ENCODE data around the gene PLRG1. TPM values are rescaled to one million over a fixed set of nuclear protein-coding genes. Genes with fewer than 3 reads are reported as not detected.

The PLRG1 gene
- total and polyA plus RNA-seq, 2 of the 8 experiments (the other 6 are each of a cell fraction or from before 2014, with no cell fraction given): 63.5 to 108 TPM

- no peak overlapping the region for H3K56ac ChIP-seq (replicated peaks; ENCODE audit: insufficient read length, low read depth, low read length)
- H3K79me2 ChIP-seq (ENCODE audit: control insufficient read depth in 1 of 2, insufficient read depth in 2 of 2, low read length in 2 of 2): no peaks in the 10 kb centered on the region
- CTCF ChIA-PET (ENCODE audit: partially characterized antibody): interaction anchor here (0.7 to 6.1 kb wide), 52 partner anchors 9 to 1774 kb away, joined by 3 to 283 read pairs (median 5); partner anchors contain the start of genes FGG and PLRG1
- POLR2A ChIA-PET (ENCODE audit: partially characterized antibody): interaction anchor here (0.8 to 1.0 kb wide), 5 partner anchors 11 to 184 kb away, joined by 3 to 4 read pairs (median 3); partner anchors contain the start of gene LRAT
- H2BK15ac ChIP-seq (ENCODE audit: low read length): no peak overlapping the region
- DNase-seq (ENCODE audit: low read depth in 1 of 2, low spot score in 2 of 2) (peak in 1 of 2 experiments; percentile 9), FAIRE-seq (peak; percentile 95)
- H3K27me3 ChIP-seq (replicated peaks in 1 of 4; ENCODE audit: control insufficient read depth in 3 of 4, extremely low read depth in 1 of 4, insufficient read depth in 3 of 4, low read length in 3 of 4): no peaks in the 10 kb centered on the region
- no peaks in the 10 kb centered on the region for H4K20me1 ChIP-seq (replicated peaks in 1 of 2; ENCODE audit: control insufficient read depth in 1 of 2, insufficient read depth in 2 of 2, low read length in 2 of 2)
- H3K4me1 ChIP-seq (replicated peaks in 1 of 4; ENCODE audit: control insufficient read depth in 3 of 4, insufficient read depth in 4 of 4, low read length in 3 of 4): no peaks in the 10 kb centered on the region
- H3K23me2 ChIP-seq (ENCODE audit: low read depth, low read length): no peaks in the 10 kb centered on the region
- H3K4me2 ChIP-seq (ENCODE audit: insufficient read depth in 1 of 2, low read depth in 2 of 2, low read length in 2 of 2): no peak overlapping the region
- H3K9ac ChIP-seq (replicated peaks in 1 of 4; ENCODE audit: extremely low read depth in 1 of 4, low read depth in 3 of 4, low read length in 3 of 4): no peak overlapping the region
- 78% methylated on average over 9 of the region's 9 CpGs; no CpG with 5 or more reads in 1 of the 2 experiments for WGBS, 2 experiments (ENCODE audit: extremely low coverage in 1 of 2, insufficient coverage in 1 of 2, insufficient read length in 1 of 2, insufficient replicate concordance in 2 of 2, low coverage in 1 of 2, low lambda C conversion rate in 2 of 2, missing lambda C conversion rate in 1 of 2)
- H3K79me1 ChIP-seq (ENCODE audit: low read depth, low read length): no peaks in the 10 kb centered on the region
- peak overlapping the region; percentile 20; the same call in 1 of the 2 replicates for H2AFZ ChIP-seq (ENCODE audit: low read length)
- no peak overlapping the region for H2BK12ac ChIP-seq (ENCODE audit: low read depth, low read length)
- H3K4ac ChIP-seq (replicated peaks; ENCODE audit: insufficient read length, low read depth, low read length): no peak overlapping the region
- no peak overlapping the region for H2BK120ac ChIP-seq (replicated peaks; ENCODE audit: low read depth, low read length)
- H2BK20ac ChIP-seq (ENCODE audit: low read length): no peak overlapping the region
- no peak overlapping the region for H4K91ac ChIP-seq (replicated peaks; ENCODE audit: insufficient read length, low read length)
- H3K23ac ChIP-seq (ENCODE audit: insufficient read length): no peak overlapping the region
- H3K9me3 ChIP-seq (ENCODE audit: insufficient read depth in 2 of 2, low read depth in 1 of 2, low read length in 1 of 2): no peaks in the 10 kb centered on the region
- H2BK5ac ChIP-seq (ENCODE audit: low read depth, low read length): no peak overlapping the region
- no peaks in the 10 kb centered on the region for H3K36me3 ChIP-seq (ENCODE audit: control insufficient read depth in 2 of 4, insufficient read depth in 4 of 4, low read length in 3 of 4)
- H2AK5ac ChIP-seq (ENCODE audit: low read depth, low read length): no peak overlapping the region
- H3K27ac ChIP-seq (ENCODE audit: low read depth, low read length): no peak overlapping the region
- H3K14ac ChIP-seq (ENCODE audit: insufficient read length): no peak overlapping the region
- no peak overlapping the region for H4K8ac ChIP-seq (ENCODE audit: extremely low read depth, insufficient read depth, low read length)
- no peak overlapping the region for H4K5ac ChIP-seq (ENCODE audit: insufficient read length, low read depth, low read length)
- no peak overlapping the region for H3K18ac ChIP-seq (ENCODE audit: extremely low read depth, low read length)
- H3K4me3 ChIP-seq (ENCODE audit: extremely low read depth in 1 of 4, insufficient read depth in 2 of 4, low read depth in 3 of 4, low read length in 4 of 4): no peak overlapping the region
- TF ChIP-seq MAX (IDR thresholded peaks at IDR 0.05) (no peak), SP2 (IDR thresholded peaks at IDR 0.05; ENCODE audit: low read length) (no peak), KDM5A (IDR thresholded peaks at IDR 0.05; ENCODE audit: low read length) (no peak), TAF1 (IDR thresholded peaks at IDR 0.05; ENCODE audit: low read depth, low read length) (no peak), CBX8 (IDR thresholded peaks at IDR 0.05; ENCODE audit: borderline replicate concordance, low read depth, low read length) (no peak), YY1 (IDR thresholded peaks at IDR 0.05; ENCODE audit: low read depth, low read length) (peak; percentile 50; the same call in 1 of the 2 replicates), SP4 (IDR thresholded peaks at IDR 0.05; ENCODE audit: low read length) (no peak), POU5F1 (IDR thresholded peaks at IDR 0.05; ENCODE audit: low read depth, low read length) (no peak), SIRT6 (IDR thresholded peaks at IDR 0.05; ENCODE audit: low read length) (no peak), CTCF (IDR thresholded peaks at IDR 0.05; ENCODE audit: control extremely low read depth in 1 of 3, insufficient read depth in 1 of 3, low read depth in 1 of 3, low read length in 3 of 3) (peak in 2 of 3 experiments; percentile 82 to 85; a peak in 3 of 4 replicates)
These were observed 9.6 kb upstream of the PLRG1 start for GRCh38 chr4:154559494-154560418.

Measured in H1 (cell line).